Liver (tissue), 9 donors: ENCODE results near the gene LRCH4. TPM values are rescaled to one million over a fixed set of nuclear protein-coding genes. Genes with fewer than 3 reads are reported as not detected.

ENCODE experiments used
- DNase-seq: peaks from one replicate; pipeline ENCODE4 v3.0.0-alpha.2; 2017; ENCODE audit warnings: low spot score
- H3K27ac ChIP-seq, 2 donors: one replicate each; pipeline ENCODE4 v1.7.0; 2013; ENCODE audit warnings: inconsistent platforms in 2 of 2, low read length in 2 of 2, control low read depth in 1 of 2, low read depth in 1 of 2, mild to moderate bottlenecking in 1 of 2
- H3K27me3 ChIP-seq, 4 donors: one replicate each; pipeline versions ENCODE4 v1.6.1 to v1.7.0; 2013; ENCODE audit warnings: low read length in 3 of 4, inconsistent platforms in 1 of 4, mild to moderate bottlenecking in 1 of 4, moderate library complexity in 1 of 4; ENCODE audit not compliant: control insufficient read depth in 4 of 4, insufficient read depth in 4 of 4
- H3K36me3 ChIP-seq, 4 donors: one replicate each; pipeline versions ENCODE4 v1.6.1 to v1.7.0; 2013; ENCODE audit warnings: low read length in 3 of 4, mild to moderate bottlenecking in 3 of 4, low read depth in 1 of 4, moderate library complexity in 1 of 4; ENCODE audit not compliant: control insufficient read depth in 4 of 4, insufficient read depth in 3 of 4
- H3K4me1 ChIP-seq, 4 donors: one replicate each; pipeline versions ENCODE4 v1.6.1 to v1.7.0; 2013; ENCODE audit warnings: low read length in 3 of 4, mild to moderate bottlenecking in 3 of 4, moderate library complexity in 1 of 4; ENCODE audit not compliant: control insufficient read depth in 4 of 4, insufficient read depth in 4 of 4
- H3K4me3 ChIP-seq, 3 donors: one replicate each; pipeline versions ENCODE4 v1.6.1 to v1.7.0; 2013; ENCODE audit warnings: low read length in 3 of 3, control low read depth in 1 of 3, low read depth in 1 of 3, mild to moderate bottlenecking in 1 of 3
- H3K9ac ChIP-seq, 2 donors: one replicate each; pipeline ENCODE4 v1.7.0; 2013; ENCODE audit warnings: low read length in 2 of 2, mild to moderate bottlenecking in 2 of 2, moderate library complexity in 2 of 2, control low read depth in 1 of 2, low read depth in 1 of 2
- H3K9me3 ChIP-seq, 4 donors: one replicate each; pipeline versions ENCODE4 v1.6.1 to v1.7.0; 2013; ENCODE audit warnings: low read length in 3 of 4; ENCODE audit not compliant: control insufficient read depth in 4 of 4
- ATF3 ChIP-seq: IDR thresholded peaks from 2 replicates; pipeline ENCODE4 v1.6.1; 2016; ENCODE audit warnings: antibody characterized with exemption
- CTCF ChIP-seq: fragments of 150-350 bp; IDR thresholded peaks from 2 replicates; pipeline ENCODE4 v1.5.1; 2017; ENCODE audit warnings: improper control_type of control experiment, low read depth, low read length; ENCODE audit not compliant: missing input control
- EGR1 ChIP-seq, 2 donors: IDR thresholded peaks; 2 replicates each; pipeline ENCODE4 v1.6.1; 2016 to 2018; ENCODE audit warnings: antibody characterized with exemption in 2 of 2, low read depth in 2 of 2
- FOXA2 ChIP-seq: IDR thresholded peaks from 2 replicates; pipeline ENCODE4 v1.6.1; 2016; ENCODE audit warnings: antibody characterized with exemption
- GABPA ChIP-seq, 2 donors: IDR thresholded peaks in 1 of 2; conservative IDR thresholded peaks in 1 of 2; 2 replicates each; pipeline ENCODE4 v1.6.1; 2016; ENCODE audit warnings: antibody characterized with exemption in 2 of 2, mild to moderate bottlenecking in 1 of 2, moderate library complexity in 1 of 2
- HNF4A ChIP-seq, 2 donors: conservative IDR thresholded peaks; 2 replicates each; pipeline ENCODE4 v1.6.1; 2016; ENCODE audit warnings: antibody characterized with exemption in 2 of 2, mild to moderate bottlenecking in 2 of 2
- HNF4G ChIP-seq: IDR thresholded peaks from 2 replicates; pipeline ENCODE4 v1.6.1; 2016; ENCODE audit warnings: antibody characterized with exemption
- JUND ChIP-seq, 2 donors: IDR thresholded peaks; 2 replicates each; pipeline ENCODE4 v1.6.1; 2016; ENCODE audit warnings: antibody characterized with exemption in 2 of 2
- MAX ChIP-seq: IDR thresholded peaks from 2 replicates; pipeline ENCODE4 v1.6.1; 2016; ENCODE audit warnings: antibody characterized with exemption
- NR2F2 ChIP-seq: IDR thresholded peaks from 2 replicates; pipeline ENCODE4 v1.6.1; 2016; ENCODE audit warnings: antibody characterized with exemption
- RAD21 ChIP-seq, 2 donors: IDR thresholded peaks; 2 replicates each; pipeline ENCODE4 v1.6.1; 2016; ENCODE audit warnings: antibody characterized with exemption in 2 of 2, mild to moderate bottlenecking in 2 of 2
- REST ChIP-seq: IDR thresholded peaks from 2 replicates; pipeline ENCODE4 v1.6.1; 2016; ENCODE audit warnings: antibody characterized with exemption, mild to moderate bottlenecking
- RXRA ChIP-seq, 2 donors: IDR thresholded peaks; 2 replicates each; pipeline ENCODE4 v1.6.1; 2017 to 2018; ENCODE audit warnings: antibody characterized with exemption in 2 of 2, mild to moderate bottlenecking in 1 of 2
- SP1 ChIP-seq: IDR thresholded peaks from 2 replicates; pipeline ENCODE4 v1.6.1; 2018; ENCODE audit warnings: antibody characterized with exemption, mild to moderate bottlenecking
- TAF1 ChIP-seq: conservative IDR thresholded peaks from 2 replicates; pipeline ENCODE4 v1.6.1; 2016; ENCODE audit warnings: antibody characterized with exemption, mild to moderate bottlenecking
- YY1 ChIP-seq: IDR thresholded peaks from 2 replicates; pipeline ENCODE4 v1.6.1; 2016; ENCODE audit warnings: antibody characterized with exemption, mild to moderate bottlenecking
- ZBTB33 ChIP-seq: IDR thresholded peaks from 2 replicates; pipeline ENCODE4 v1.6.1; 2016; ENCODE audit warnings: antibody characterized with exemption
- WGBS: extraction: QIAGEN DNeasy Blood & Tissue Kit; methylation state at CpG from one replicate; pipeline ENCODE4 v1.1.7; 2013; 5-methylcytosine and 5-hydroxymethylcytosine counted together
- polyA plus RNA-seq, 2 donors: library from polyadenylated mRNA; stranded (reverse) in 1 of 2; unstranded in 1 of 2; fragments of 200-250 nt in 1 of 2; fragments of >200 nt in 1 of 2; fragmentation: Nextera tagmentation in 1 of 2; extraction: Ambion mirVana in 1 of 2; gene quantifications; one replicate each; pipeline versions ENCODE4 v1.2.1 to v1.2.3, GENCODE V29; 2013 to 2015
- total RNA-seq, 2 donors: library from RNA; depleted of rRNA; stranded (reverse); fragments of >200 nt; gene quantifications; one replicate each; pipeline ENCODE4 v1.2.3, GENCODE V29; 2014
- donor health status: healthy.
- donor health status: healthy.
- donor health status: healthy.
- donor health status: healthy.
- donor health status: healthy.

The LRCH4 gene
- total and polyA plus RNA-seq, 4 donors: 8.2 to 25.8 (median 13.0) TPM

- Histone ChIP-seq H3K27me3 (no peaks in the 10 kb centered on the region), H3K9ac (no peak overlapping the region), H3K4me1 (peaks cover 7 to 42% (median 27%) of the 10 kb centered on the region in 4 donors), H3K9me3 (no peaks in the 10 kb centered on the region), H3K27ac (no peak overlapping the region), H3K4me3 (no peak overlapping the region), H3K36me3 (peaks cover 6 to 21% (median 9%) of the 10 kb centered on the region in 4 donors)
- no peak for TF ChIP-seq ZBTB33
- no peak for DNase-seq
- 95% methylated on average over 30 of the region's 30 CpGs for WGBS
These were observed 12.8 kb downstream of the LRCH4 start for GRCh38 chr7:100572949-100573675.

- Histone ChIP-seq H3K9ac (no peak overlapping the region), H3K36me3 (peaks cover under 1 to 14% (median 5%) of the 10 kb centered on the region in 4 donors), H3K4me3 (no peak overlapping the region), H3K9me3 (no peaks in the 10 kb centered on the region), H3K27me3 (no peaks in the 10 kb centered on the region), H3K4me1 (peaks cover 11 to 49% (median 33%) of the 10 kb centered on the region in 4 donors), H3K27ac (no peak overlapping the region)
- TF ChIP-seq ZBTB33 (no peak), HNF4A (conservative IDR thresholded peaks at IDR 0.05) (no peak), NR2F2 (no peak), REST (no peak), GABPA (IDR thresholded peaks at IDR 0.05 in 1 of 2, conservative IDR thresholded peaks at IDR 0.05 in 1 of 2) (no peak), JUND (IDR thresholded peaks at IDR 0.05) (no peak), EGR1 (IDR thresholded peaks at IDR 0.05; ENCODE audit: low read depth in 2 of 2) (no peak), SP1 (no peak), RXRA (IDR thresholded peaks at IDR 0.05) (no peak), MAX (no peak), CTCF (no peak), HNF4G (no peak), RAD21 (IDR thresholded peaks at IDR 0.05) (no peak), TAF1 (no peak), ATF3 (no peak), YY1 (no peak), FOXA2 (no peak)
- DNase-seq: no peak
- 87% methylated on average over 20 of the region's 20 CpGs for WGBS
These were observed 13.5 kb downstream of the LRCH4 start for GRCh38 chr7:100572281-100572948.
